Dendritic cell treated with granulocyte-macrophage colony-stimulating factor and Interleukin-4, amounts not matched to agents 40 ng/mL and 50 ng/mL, for 4 days (primary cell): ENCODE data around the gene CARD10.

Source experiments
- H3K27ac Mint-ChIP-seq: one replicate; pipeline ENCODE4 v1.8.0; 2022; ENCODE audit warnings: mild to moderate bottlenecking, mixed read lengths
- H3K27me3 Mint-ChIP-seq: one replicate; pipeline ENCODE4 v1.8.0; 2022; ENCODE audit warnings: mild to moderate bottlenecking, mixed read lengths
- H3K36me3 Mint-ChIP-seq: one replicate; pipeline ENCODE4 v1.8.0; 2022; ENCODE audit warnings: low read depth, mixed read lengths
- H3K4me1 Mint-ChIP-seq: one replicate; pipeline ENCODE4 v1.8.0; 2022; ENCODE audit warnings: low read depth, mixed read lengths
- H3K4me3 Mint-ChIP-seq: one replicate; pipeline ENCODE4 v1.8.0; 2022; ENCODE audit warnings: mild to moderate bottlenecking, moderate library complexity, mixed read lengths
- H3K9me3 Mint-ChIP-seq: one replicate; pipeline ENCODE4 v1.8.0; 2022; ENCODE audit warnings: mixed read lengths
- intact Hi-C: fragments of 100-400 bp; cut with micrococcal nuclease; formaldehyde crosslinking; loops from one replicate; pipeline ENCODE4 v1.15.0; 2022

Gene CARD10

DNA sequence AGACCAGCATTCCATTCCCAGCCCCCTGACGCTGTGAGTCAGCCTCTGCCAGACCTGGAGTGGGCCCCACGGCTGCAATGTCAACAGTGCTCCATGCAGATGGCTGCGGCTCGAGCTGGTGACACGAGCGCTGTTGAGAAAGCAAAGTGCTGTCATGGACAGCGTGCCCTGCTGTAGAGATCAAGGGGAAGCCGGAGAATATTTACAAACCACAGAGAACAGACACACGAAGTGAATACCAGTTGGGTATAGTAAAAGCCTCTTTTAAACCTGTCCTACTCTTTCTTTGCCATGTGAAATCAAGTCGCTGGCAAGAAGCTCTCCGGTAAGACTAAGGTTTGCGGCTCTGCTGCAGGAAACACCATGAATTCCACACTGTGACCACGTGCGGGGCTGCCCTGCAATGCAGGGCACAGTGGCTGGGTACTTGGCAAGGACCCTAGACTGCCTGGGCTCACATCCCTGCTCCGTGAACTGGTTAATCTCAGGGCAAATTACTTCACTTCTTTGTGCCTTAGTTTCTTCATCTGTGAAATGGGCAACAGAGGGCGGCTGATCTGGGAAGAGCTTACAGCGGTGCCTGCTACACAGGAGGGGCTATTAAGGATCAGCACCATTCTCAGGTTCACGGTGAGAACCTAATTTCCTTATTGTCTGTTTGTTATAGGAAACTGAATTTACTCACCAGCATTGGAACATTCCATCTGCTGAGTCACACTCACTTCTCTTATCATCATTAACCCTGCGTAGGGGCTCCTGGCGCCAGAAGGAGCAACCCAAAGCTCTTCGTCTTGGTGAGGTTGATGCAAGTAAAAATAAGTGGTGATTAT, 64.1 kb downstream of the CARD10 start:
- Mint-ChIP-seq H3K9me3 (no peaks in the 10 kb centered on the region), H3K4me3 (no peak overlapping the region), H3K36me3 (no peaks in the 10 kb centered on the region), H3K27ac (no peak overlapping the region), H3K4me1 (no peaks in the 10 kb centered on the region), H3K27me3 (peaks cover 49% of the 10 kb centered on the region)
- intact Hi-C loops: loop anchor here (5.0 to 10.0 kb wide), 2 partner anchors 190 to 288 kb away; no protein-coding TSS in a partner anchor

DNA sequence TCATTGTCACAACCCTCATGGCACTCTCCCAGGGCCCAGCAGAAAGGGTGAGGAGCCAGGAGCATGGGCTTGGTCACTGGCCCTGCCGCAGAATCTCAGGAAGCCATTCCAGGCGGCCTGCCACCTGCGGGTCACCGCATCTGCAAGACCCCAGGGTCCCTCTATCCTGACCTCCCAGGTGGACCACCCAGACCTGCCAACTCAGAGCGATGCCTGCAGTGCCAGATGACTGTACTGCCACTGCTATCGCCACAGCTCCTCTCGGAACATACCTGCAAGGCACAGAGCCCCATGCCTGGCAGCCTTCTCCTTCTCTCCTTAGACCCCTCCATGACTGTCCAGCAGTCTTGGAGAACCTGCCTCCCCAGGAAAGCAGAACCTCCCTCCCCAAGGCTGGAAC, 65.5 kb downstream of the CARD10 start:
- intact Hi-C loops: loop anchor here (10.0 kb wide), 1 partner anchor 189 kb away; no protein-coding TSS in a partner anchor
- peaks cover 9% of the 10 kb centered on the region for H3K4me1 Mint-ChIP-seq
- H3K27ac Mint-ChIP-seq: no peak overlapping the region
- no peaks in the 10 kb centered on the region for H3K9me3 Mint-ChIP-seq
- H3K36me3 Mint-ChIP-seq: no peaks in the 10 kb centered on the region
- no peak overlapping the region for H3K4me3 Mint-ChIP-seq
- H3K27me3 Mint-ChIP-seq: peaks cover 59% of the 10 kb centered on the region

DNA sequence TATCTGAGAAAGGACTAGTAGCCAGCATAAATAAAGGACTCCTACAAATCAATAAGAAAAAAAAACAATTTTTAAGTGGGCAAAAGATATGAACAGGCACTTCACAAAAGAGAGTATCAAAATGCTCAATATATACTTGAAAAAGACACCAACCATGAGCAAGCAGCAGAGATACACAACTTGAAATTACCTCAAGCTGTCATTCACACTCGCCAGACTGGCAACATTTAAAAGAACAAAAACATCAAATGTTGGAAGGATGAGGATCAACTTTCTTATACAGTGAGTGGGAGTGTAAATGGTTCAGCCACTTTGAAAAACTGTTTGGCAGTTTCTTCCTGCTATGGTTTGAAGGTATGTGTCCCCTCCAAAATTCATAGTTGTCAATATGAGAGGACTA, 68.0 kb downstream of the CARD10 start:
- Mint-ChIP-seq H3K4me1 (peaks cover 9% of the 10 kb centered on the region), H3K27ac (no peak overlapping the region), H3K27me3 (peaks cover 60% of the 10 kb centered on the region), H3K4me3 (no peak overlapping the region), H3K9me3 (no peaks in the 10 kb centered on the region), H3K36me3 (no peaks in the 10 kb centered on the region)
- intact Hi-C loops: loop anchor here (10.0 kb wide), 1 partner anchor 186 kb away; no protein-coding TSS in a partner anchor

DNA sequence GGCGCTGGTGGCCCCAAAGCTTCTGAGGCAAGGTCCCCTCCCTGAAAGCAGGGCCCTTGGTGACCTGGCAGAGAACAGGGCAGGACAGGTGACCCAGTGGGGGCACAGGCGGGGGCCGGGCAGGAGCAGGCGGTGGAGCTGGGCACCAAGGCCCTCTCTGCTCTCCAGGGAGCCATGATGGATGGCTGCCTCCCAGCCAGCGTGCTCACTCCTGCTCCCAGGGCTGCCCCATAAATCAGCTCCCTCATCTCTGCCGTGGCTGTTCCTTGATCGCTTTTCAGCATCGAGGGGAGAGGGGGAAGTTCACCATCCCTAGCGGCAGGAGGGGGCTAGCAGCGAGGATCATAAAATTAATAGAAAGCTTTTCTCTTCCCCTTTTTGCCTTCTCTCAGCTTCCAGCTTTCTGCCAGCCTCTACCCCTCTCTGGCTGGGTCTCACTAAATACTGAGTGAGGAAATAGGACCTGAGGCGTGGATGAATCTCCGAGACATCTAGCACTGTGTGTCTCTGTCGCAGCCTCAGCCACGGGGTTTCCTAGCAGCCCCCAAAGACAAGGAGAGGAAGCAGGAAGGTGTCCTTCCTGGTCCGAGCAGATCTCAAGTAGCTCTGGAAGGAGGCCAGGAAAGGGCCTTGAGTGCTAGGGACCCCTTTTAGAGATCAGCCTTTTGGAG, 69.7 kb downstream of the CARD10 start:
- intact Hi-C loops: loop anchor here (10.0 kb wide), 1 partner anchor 185 kb away; no protein-coding TSS in a partner anchor
- H3K27me3 Mint-ChIP-seq: peaks cover 56% of the 10 kb centered on the region
- H3K27ac Mint-ChIP-seq: no peak overlapping the region
- H3K4me3 Mint-ChIP-seq: no peak overlapping the region
- no peaks in the 10 kb centered on the region for H3K36me3 Mint-ChIP-seq
- peaks cover 9% of the 10 kb centered on the region for H3K4me1 Mint-ChIP-seq
- H3K9me3 Mint-ChIP-seq: no peaks in the 10 kb centered on the region

DNA sequence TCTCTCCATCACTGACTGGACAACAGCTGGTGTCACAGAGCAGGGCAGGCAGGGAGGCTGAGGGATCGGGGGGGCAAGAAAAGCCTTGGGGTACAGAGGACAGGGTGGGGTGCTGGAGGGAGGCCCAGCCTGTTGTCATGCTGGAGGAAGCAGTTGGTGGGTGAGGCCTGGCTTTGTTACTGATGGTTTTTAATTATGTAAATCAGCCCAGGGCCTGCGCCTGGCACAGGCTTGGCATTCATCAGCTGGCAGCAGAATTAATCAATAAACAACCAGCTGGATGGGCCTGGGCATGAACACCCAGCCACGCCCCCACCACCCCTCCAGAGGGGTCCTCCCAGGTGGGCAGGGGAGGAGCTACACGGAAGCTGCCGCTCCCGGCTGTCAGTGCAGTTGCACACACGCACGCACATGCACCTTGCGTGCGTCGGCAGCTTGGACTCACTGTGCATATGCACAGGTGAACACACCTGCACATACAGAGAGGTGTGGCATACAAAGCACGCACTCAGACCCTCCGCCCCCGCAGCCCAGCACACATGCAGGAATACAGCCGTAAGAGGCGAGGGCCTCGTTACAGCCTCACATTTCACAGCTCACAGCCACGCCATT, 70.6 kb downstream of the CARD10 start:
- H3K4me1 Mint-ChIP-seq: peaks cover 9% of the 10 kb centered on the region
- H3K9me3 Mint-ChIP-seq: no peaks in the 10 kb centered on the region
- no peak overlapping the region for H3K27ac Mint-ChIP-seq
- H3K36me3 Mint-ChIP-seq: no peaks in the 10 kb centered on the region
- H3K27me3 Mint-ChIP-seq: peaks cover 47% of the 10 kb centered on the region
- H3K4me3 Mint-ChIP-seq: no peak overlapping the region
- intact Hi-C loops: no loop called here

DNA sequence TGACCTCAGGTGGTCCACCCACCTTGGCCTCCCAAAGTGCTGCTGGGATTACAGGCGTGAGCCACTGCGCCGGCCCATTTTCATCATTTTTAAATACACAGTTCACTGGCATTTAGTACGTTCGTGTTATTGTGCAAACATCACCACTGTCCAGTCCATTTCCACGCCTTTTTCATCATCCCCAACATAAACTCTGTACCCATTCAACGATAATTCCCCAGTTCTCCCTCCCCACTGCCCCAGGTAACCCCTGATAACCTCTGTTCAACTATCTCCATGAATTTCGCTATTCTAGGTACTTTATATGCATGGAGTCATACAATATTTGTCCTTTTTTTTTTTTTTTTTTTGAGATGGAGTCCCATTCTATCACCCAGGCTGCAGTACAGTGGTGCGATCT, 73.7 kb downstream of the CARD10 start:
- Mint-ChIP-seq H3K36me3 (no peaks in the 10 kb centered on the region), H3K27me3 (peaks cover 52% of the 10 kb centered on the region), H3K9me3 (peaks cover 11% of the 10 kb centered on the region), H3K4me1 (peaks cover 20% of the 10 kb centered on the region), H3K4me3 (no peak overlapping the region), H3K27ac (no peak overlapping the region)
- intact Hi-C loops: no loop called here

DNA sequence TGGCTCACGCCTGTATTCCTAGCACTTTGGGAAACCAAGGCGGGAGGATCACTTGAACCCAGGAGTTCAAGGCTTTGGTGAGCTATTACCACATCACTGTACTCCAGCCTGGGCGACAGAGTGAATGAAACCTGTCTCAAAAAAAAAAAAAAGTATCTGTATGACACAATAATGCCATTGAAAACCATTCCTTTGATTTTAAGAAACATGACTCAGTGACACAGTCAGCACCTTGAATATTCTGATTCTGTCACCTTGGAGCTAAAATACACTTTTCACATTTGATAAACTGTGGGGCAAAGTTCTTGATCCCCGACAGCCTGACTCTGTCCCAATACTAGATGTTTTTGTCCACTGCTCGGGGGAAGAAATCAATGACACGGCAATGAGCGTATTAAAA, 75.2 kb downstream of the CARD10 start:
- H3K27me3 Mint-ChIP-seq: peaks cover 53% of the 10 kb centered on the region
- H3K4me1 Mint-ChIP-seq: peaks cover 11% of the 10 kb centered on the region
- H3K9me3 Mint-ChIP-seq: peaks cover 13% of the 10 kb centered on the region
- no peak overlapping the region for H3K4me3 Mint-ChIP-seq
- H3K36me3 Mint-ChIP-seq: no peaks in the 10 kb centered on the region
- no peak overlapping the region for H3K27ac Mint-ChIP-seq
- intact Hi-C loops: no loop called here

DNA sequence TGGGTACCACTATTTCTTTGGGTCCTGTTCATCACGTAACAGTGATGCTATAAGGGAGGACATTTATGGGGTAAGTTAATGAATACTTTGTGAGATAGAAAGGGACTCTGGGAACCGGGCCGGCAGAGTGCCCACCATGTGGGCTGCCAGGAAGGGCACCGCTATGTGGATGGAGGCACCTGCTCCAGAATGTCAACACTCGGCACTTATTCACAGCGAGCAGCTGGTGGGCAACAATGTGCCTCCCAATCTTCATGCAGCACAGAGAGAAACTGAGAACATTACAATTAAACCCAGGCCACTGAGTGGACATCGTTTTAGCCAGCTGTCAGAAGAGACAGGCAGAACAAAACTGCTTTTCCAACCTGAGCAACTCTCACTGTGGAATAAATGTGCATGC, 76.1 kb downstream of the CARD10 start:
- Mint-ChIP-seq H3K9me3 (peaks cover 13% of the 10 kb centered on the region), H3K27me3 (peaks cover 55% of the 10 kb centered on the region), H3K27ac (no peak overlapping the region), H3K4me1 (peaks cover 11% of the 10 kb centered on the region), H3K4me3 (no peak overlapping the region), H3K36me3 (no peaks in the 10 kb centered on the region)
- intact Hi-C loops: no loop called here

DNA sequence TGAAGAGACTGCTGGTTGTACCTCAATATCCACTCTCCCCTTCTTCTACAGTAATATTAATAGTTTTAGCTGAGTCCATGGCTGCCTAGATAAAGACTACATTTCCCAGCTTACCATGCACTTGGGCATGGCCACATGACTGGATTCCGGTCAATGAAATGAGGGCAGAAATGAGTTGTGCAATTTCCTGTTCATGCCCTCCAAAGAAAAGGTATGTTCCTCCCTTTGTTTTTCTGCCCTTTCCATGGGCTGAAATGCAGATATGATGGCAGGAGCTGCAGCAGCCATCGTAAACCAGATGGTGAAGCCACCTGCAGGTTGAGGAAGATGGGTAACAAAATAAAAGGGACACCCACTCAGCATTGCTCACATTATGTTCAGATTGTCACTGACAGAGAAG, 76.7 kb downstream of the CARD10 start:
- Mint-ChIP-seq H3K9me3 (peaks cover 13% of the 10 kb centered on the region), H3K4me1 (peaks cover 11% of the 10 kb centered on the region), H3K27ac (no peak overlapping the region), H3K36me3 (no peaks in the 10 kb centered on the region), H3K27me3 (peaks cover 53% of the 10 kb centered on the region), H3K4me3 (no peak overlapping the region)
- intact Hi-C loops: no loop called here

DNA sequence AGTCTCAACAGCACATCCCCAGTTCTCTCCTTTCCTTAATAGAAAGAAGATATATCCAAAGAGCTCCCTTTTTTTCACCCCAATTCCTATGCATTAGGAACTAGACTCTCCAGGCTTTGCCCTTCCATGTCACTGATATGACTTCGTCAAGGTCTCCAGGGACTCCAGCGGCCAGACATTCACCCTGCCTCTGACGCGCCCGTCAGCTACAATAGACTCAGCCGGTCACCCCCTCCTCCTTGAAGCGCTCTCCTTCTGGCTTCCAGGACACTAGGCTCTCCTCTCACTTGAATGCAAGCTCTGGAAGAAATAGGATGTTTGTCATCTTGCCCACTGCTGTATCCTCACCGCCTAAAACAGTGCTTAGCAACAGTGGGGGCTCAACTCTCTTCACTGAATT, 77.1 kb downstream of the CARD10 start:
- no peaks in the 10 kb centered on the region for H3K36me3 Mint-ChIP-seq
- intact Hi-C loops: no loop called here

DNA sequence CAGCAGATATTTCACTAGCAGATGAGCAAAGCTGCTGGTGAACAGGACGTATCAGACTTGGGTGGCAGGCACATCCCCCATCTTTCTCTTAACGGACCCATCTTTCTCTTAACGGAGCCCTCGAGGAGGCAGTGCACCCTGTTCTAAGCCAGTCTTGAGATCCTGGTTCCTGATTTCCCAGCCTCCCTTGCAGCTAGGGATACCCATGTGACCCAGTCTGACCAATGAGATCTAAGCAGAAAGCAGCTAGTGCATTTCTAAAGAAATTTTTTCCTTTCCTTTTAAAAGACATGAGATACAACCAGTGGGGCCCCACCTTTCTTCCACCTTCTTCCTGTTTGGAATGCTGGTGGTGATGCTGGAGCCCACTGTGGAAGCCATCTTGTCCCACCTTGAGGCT, 78.3 kb downstream of the CARD10 start:
- Mint-ChIP-seq H3K4me3 (no peak overlapping the region), H3K27ac (no peak overlapping the region), H3K27me3 (peaks cover 49% of the 10 kb centered on the region), H3K9me3 (peaks cover 13% of the 10 kb centered on the region), H3K36me3 (no peaks in the 10 kb centered on the region), H3K4me1 (peaks cover 16% of the 10 kb centered on the region)
- intact Hi-C loops: no loop called here

More for the DNA sequence above, 77.1 kb downstream of the CARD10 start:
- peaks cover 53% of the 10 kb centered on the region for H3K27me3 Mint-ChIP-seq
- no peak overlapping the region for H3K4me3 Mint-ChIP-seq
- H3K4me1 Mint-ChIP-seq: peaks cover 15% of the 10 kb centered on the region
- peaks cover 13% of the 10 kb centered on the region for H3K9me3 Mint-ChIP-seq
- H3K27ac Mint-ChIP-seq: no peak overlapping the region
